Tibial artery (tissue), 4 donors: ENCODE results near the gene ARHGAP21.

Source experiments
- DNase-seq, 2 donors: peaks; one replicate each; pipeline ENCODE4 v3.0.0-alpha.2; 2019
- H3K27ac ChIP-seq, 2 donors: fragments of 200-600 bp; sonication (generic) in 1 of 2; 1 replicate in 1 of 2; 2 replicates in 1 of 2; pipeline ENCODE4 v1.5.1; 2018 to 2019; ENCODE audit warnings: mild to moderate bottlenecking in 1 of 2
- H3K27me3 ChIP-seq, 2 donors: fragments of 200-600 bp; sonication (generic) in 1 of 2; one replicate each; pipeline versions ENCODE4 v1.5.1 to v1.6.0; 2016 to 2019
- H3K36me3 ChIP-seq, 3 donors: fragments of 200-600 bp; sonication (generic) in 2 of 3; one replicate each; pipeline ENCODE4 v1.5.1; 2016 to 2019; ENCODE audit warnings: mild to moderate bottlenecking in 2 of 3
- H3K4me1 ChIP-seq, 4 donors: fragments of 200-600 bp; sonication (generic) in 2 of 4; 1 replicate in 3 of 4; 2 replicates in 1 of 4; pipeline ENCODE4 v1.5.1; 2016 to 2019
- H3K4me3 ChIP-seq, 2 donors: fragments of 200-600 bp; sonication (generic) in 1 of 2; 1 replicate in 1 of 2; 2 replicates in 1 of 2; pipeline ENCODE4 v1.5.1; 2018 to 2019; ENCODE audit warnings: mild to moderate bottlenecking in 2 of 2
- H3K9me3 ChIP-seq, 3 donors: fragments of 200-600 bp; sonication (generic) in 1 of 3; one replicate each; pipeline ENCODE4 v1.5.1; 2016 to 2019
- intact Hi-C: fragments of 100-400 bp; cut with DNase I; formaldehyde crosslinking; loops from one replicate; pipeline ENCODE4 v1.15.0; 2023; ENCODE audit warnings: low total_unique reads
- TF ChIP-seq, protein P1 (sequence below), 2 experiments: fragments of 200-600 bp in 1 of 2; fragments of 450-650 bp in 1 of 2; IDR thresholded peaks; one replicate each; pipeline ENCODE4 v1.5.1; 2017 to 2019; ENCODE audit warnings: antibody characterized with exemption in 2 of 2, mild to moderate bottlenecking in 1 of 2, moderate library complexity in 1 of 2

ARHGAP21 gene

DNA sequence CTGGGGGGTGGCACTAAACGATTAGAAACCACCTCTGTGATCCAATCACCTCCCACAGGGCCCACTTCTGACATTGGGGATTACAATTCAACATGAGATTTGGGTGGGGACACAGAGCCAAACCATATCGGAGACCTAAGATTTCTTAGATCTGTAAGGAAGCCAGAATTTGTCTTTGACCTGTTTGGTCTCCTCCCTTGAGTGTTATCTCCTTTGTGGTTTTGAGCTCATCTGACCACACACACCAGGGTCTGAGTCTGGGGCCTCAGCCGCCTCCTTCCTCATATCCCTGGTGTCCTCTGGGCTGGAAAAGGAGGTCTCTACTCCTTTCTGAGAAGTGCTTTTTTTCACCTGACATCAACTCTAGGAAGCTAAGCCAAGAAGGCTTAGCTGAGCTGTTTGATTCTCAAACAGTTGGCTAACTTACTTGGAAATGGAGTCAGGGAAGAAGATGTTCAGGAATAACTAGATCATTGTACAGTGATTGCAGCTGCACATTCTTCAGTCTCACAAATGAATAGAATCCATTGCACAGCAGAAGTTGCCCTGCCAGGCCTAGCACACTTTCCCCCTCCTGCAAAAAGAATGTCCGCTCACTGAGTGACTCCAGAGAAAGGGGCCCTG lies 167.4 kb downstream of the ARHGAP21 start:
- H3K4me1 ChIP-seq: peaks cover 0 to 7% (median 0%) of the 10 kb centered on the region in 4 donors
- H3K4me3 ChIP-seq: no peak overlapping the region
- H3K27ac ChIP-seq: no peak overlapping the region
- DNase-seq: no peak
- intact Hi-C loops: no loop called here
- no peaks in the 10 kb centered on the region for H3K36me3 ChIP-seq
- H3K27me3 ChIP-seq: peaks cover 0 to 12% of the 10 kb centered on the region in 2 donors
- H3K9me3 ChIP-seq: no peaks in the 10 kb centered on the region
- TF ChIP-seq, protein P1, sequence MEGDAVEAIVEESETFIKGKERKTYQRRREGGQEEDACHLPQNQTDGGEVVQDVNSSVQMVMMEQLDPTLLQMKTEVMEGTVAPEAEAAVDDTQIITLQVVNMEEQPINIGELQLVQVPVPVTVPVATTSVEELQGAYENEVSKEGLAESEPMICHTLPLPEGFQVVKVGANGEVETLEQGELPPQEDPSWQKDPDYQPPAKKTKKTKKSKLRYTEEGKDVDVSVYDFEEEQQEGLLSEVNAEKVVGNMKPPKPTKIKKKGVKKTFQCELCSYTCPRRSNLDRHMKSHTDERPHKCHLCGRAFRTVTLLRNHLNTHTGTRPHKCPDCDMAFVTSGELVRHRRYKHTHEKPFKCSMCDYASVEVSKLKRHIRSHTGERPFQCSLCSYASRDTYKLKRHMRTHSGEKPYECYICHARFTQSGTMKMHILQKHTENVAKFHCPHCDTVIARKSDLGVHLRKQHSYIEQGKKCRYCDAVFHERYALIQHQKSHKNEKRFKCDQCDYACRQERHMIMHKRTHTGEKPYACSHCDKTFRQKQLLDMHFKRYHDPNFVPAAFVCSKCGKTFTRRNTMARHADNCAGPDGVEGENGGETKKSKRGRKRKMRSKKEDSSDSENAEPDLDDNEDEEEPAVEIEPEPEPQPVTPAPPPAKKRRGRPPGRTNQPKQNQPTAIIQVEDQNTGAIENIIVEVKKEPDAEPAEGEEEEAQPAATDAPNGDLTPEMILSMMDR (IDR thresholded peaks at IDR 0.05): no peak

DNA sequence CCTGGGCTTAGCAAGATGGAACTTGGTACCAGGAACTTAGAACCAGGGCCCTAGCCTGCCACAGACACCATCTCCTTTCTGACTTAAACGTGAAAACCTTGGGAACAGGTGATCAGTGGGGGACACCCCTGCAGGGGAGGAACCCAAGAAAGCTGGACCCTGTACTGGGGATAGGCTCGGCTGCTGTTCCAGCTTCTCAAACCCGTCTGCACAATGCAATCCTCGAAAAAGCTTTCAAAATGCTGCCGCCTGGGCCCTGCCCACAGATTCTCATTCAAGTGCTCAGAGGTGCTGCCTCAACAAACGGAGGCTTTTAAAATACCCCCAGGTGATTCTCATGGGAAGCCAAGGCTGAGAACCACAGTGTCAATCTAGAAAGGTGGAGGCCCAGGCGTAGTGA lies 169.7 kb downstream of the ARHGAP21 start:
- Histone ChIP-seq H3K36me3 (no peaks in the 10 kb centered on the region), H3K4me1 (peaks cover 0 to 7% (median 0%) of the 10 kb centered on the region in 4 donors), H3K27ac (no peak overlapping the region), H3K9me3 (no peaks in the 10 kb centered on the region), H3K27me3 (peaks cover 0 to 12% of the 10 kb centered on the region in 2 donors), H3K4me3 (no peak overlapping the region)
- intact Hi-C loops: no loop called here
- DNase-seq: no peak
- TF ChIP-seq, protein P1 (IDR thresholded peaks at IDR 0.05): no peak

DNA sequence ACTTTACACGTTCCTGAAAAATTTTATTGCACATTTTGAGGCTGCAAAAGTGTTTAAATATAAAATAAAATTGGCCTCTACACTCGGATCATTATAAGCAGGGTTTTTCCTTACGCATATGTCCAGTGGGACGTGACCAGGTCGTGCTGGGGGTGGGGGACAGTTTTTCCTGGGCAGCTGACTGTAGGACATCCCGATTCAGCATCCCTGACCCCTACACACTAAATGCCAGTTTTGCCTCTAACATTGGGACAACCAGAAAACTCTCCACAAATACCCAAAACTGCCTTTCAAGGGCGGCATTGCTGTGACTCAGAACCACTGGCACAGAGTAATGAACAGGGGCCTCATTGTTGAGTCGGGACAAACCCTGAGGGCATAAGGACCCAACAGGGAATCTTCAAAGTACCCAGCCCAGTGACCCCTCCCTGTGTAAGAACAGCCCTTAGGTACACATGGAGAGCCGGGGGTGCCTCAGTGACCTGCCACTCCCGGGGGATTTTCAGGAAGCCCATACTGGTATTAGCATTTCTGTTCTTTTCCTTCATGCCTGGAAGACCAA lies 170.6 kb downstream of the ARHGAP21 start:
- Histone ChIP-seq H3K27ac (no peak overlapping the region), H3K27me3 (peaks cover 0 to 12% of the 10 kb centered on the region in 2 donors), H3K4me1 (peaks cover 0 to 7% (median 0%) of the 10 kb centered on the region in 4 donors), H3K9me3 (no peaks in the 10 kb centered on the region), H3K4me3 (no peak overlapping the region), H3K36me3 (no peaks in the 10 kb centered on the region)
- TF ChIP-seq, protein P1 (IDR thresholded peaks at IDR 0.05): no peak
- intact Hi-C loops: no loop called here
- DNase-seq: no peak

DNA sequence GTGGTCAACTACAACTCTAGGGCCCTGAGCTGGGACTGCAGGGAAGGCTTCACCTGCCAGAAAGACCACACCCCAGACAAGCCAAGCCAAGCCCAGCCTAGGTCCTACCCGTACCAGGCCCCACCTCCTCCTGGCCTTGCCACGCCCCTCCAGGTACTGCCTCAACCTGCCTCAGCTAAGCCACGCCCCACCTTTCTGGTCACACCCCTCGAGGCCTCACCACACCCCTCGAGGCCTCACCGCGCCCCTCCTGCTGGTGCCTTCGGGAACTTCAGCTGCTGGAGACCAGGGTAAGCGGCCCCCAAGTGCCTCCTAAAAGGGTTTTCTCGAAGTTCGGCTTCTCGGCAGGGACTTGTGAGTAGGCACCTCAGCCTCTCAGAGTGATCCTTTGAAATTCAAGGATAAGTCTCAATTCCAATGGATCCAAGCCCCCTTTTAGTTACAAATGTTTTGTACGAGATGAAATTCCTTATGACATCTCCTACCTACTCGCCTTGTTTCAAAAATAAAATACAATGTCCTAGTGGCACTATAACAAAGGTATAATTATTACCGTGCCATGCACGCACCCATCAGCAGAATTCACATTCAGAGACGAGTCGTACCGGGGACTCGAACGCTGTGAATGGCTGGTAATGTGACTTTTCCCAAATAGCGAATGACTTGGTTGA lies 171.2 kb downstream of the ARHGAP21 start:
- intact Hi-C loops: no loop called here
- peaks cover 0 to 12% of the 10 kb centered on the region in 2 donors for H3K27me3 ChIP-seq
- DNase-seq: no peak
- no peaks in the 10 kb centered on the region for H3K36me3 ChIP-seq
- peaks cover 0 to 7% (median 0%) of the 10 kb centered on the region in 4 donors for H3K4me1 ChIP-seq
- no peak overlapping the region for H3K27ac ChIP-seq
- TF ChIP-seq, protein P1 (IDR thresholded peaks at IDR 0.05): no peak
- H3K9me3 ChIP-seq: no peaks in the 10 kb centered on the region
- no peak overlapping the region for H3K4me3 ChIP-seq

DNA sequence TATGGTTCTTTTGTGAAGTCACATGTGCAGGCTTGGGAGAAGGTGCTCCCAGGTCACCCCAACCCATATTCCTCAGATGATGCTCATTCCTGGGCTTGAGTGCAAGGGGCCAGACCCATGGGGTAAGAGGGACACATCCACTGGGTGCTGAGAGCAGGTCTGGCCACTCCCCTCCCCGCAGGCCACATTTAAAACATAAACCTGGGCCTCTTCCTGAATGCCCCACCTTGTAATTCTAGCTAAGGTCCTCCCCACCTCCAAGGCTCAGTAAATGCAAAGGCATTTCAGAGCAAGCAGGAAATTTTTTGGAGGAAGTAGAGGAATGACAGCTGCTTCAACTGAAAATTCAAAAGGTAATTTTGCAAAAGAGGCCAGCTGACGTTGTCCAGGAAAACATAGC lies 172.5 kb downstream of the ARHGAP21 start:
- Histone ChIP-seq H3K27me3 (peaks cover 0 to 12% of the 10 kb centered on the region in 2 donors), H3K36me3 (peaks cover 0 to 2% (median 0%) of the 10 kb centered on the region in 3 donors), H3K4me1 (no peaks in the 10 kb centered on the region), H3K9me3 (no peaks in the 10 kb centered on the region), H3K27ac (no peak overlapping the region), H3K4me3 (no peak overlapping the region)
- intact Hi-C loops: no loop called here
- TF ChIP-seq, protein P1 (IDR thresholded peaks at IDR 0.05): no peak
- no peak for DNase-seq
